Inflammatory macrophage (primary cell): Measurements from ENCODE around the gene IFT74.

ENCODE experiments used
- DNase-seq, 2 donors: peaks; one replicate each; pipeline ENCODE4 v3.0.0-alpha.2; 2020 to 2022
- total RNA-seq, 18 experiments: gene quantifications; one replicate each; lab custom pipeline; 2026; ENCODE audit warnings: mixed read lengths in 6 of 18, inconsistent platforms in 2 of 18; lab: John Stamatoyannopoulos, UW

IFT74 gene
- 6.0 to 15.6 (median 8.9) reads per million in 18 experiments for total RNA-seq

GRCh38 chr9:26955921-26956859, at the start of gene IFT74:
TSS of gene IFT74 (plus strand) at chr9:26956412. CDS start at chr9:26961968, 5,556 bp downstream.
- DNase-seq: peak; percentile 98

- no peak for DNase-seq
Measured at GRCh38 chr9:26913138-26913668, 43.0 kb upstream of the IFT74 start.

DNA sequence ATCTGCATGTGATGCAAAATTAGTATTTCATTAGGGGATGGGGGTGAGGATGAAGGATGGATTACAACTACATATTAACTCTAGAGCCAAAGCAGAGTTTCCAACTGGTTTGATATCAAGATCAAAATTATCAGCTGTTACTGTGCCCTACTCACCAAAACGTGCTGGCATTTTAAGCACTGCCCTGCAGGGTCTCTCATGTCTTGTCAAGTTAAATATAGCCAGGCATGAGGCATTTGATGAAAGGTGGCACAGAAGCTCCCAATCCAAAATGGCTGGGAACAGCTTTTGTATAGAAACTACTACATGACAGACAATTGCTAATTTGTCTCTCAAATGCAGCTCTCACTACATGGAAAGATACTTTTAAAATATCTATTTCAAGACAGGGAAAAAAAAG, 36.5 kb upstream of the IFT74 start:
- no peak for DNase-seq

DNA sequence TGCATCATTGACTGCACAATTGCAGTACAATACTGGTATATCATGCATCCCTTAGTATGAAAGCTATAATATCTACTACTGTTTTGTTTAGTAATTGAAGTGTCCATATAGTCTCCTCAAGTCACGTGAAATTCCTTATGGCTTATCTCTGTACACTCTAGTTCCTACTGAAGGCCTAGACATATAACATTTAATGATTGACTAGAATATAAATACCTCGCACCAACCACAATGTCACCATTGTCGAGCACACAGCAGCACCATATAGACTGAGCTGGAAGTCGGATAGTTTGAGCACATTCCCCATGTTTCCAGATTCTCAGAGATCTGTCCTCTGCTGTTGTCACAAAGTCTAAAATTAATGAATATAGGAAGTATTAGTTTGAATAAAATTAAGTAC, 30.6 kb upstream of the IFT74 start:
- no peak for DNase-seq

- DNase-seq: no peak
Measured at GRCh38 chr9:26928902-26929495, 27.2 kb upstream of the IFT74 start.

DNA sequence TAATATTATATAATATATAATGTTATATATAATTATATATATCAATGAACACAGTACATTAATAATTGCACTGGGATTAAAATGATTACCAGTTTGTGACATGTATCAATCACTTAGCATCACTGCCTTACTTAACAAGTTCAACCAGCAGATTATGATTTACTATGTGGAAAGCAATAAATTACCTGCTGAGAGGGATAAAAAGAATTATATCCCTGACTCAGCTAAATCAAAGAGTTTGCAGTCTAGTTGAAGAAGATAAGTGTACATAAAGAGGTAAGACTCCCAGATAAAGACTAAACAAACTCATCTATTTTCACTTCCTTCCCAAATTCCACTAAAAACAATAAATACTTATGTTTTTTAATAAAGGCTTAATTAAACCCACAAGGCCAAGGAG, 20.4 kb upstream of the IFT74 start:
- DNase-seq: no peak

GRCh38 chr9:26937816-26938371, 18.3 kb upstream of the IFT74 start:
- DNase-seq: no peak

- no peak for DNase-seq
Measured at GRCh38 chr9:26939955-26940711, 16.1 kb upstream of the IFT74 start.

DNA sequence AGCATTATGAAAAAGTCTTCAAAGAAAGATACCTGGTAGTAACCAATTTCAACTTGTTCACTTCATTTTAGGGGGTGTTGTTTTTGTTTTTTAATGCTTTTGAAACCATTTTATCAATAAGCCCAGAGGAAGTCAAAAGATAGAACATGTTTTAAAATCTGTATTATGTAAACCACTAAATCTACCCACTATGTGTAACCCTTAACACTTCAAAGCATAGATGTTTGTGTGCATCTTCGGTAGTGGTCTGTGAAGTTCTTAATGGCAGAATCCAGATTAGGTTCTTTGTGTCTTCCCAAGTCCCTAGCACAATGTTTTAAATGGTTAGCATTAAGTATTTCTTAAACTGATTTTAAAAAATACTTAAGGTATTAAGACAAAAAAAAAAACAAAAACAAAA, 15.4 kb upstream of the IFT74 start:
- no peak for DNase-seq

DNA sequence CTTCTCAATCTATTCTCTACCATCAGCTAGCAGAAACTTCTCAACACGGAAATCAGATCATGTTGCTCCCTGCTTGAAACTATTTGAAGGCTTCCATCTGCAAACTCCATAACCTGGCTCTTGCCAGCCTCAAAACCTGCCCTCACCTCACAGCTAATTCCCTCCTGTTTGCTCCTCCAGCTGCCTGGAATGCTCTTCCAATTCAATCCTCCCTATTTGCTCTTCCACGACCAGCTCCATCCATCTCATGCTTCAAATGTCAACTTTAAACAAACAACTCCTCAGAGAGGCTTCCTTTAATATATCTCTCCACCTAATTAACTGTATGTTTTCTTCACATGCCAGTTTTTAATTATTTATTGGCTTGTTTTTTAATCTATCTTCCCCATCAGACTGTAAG, 10.6 kb upstream of the IFT74 start:
- no peak for DNase-seq

GRCh38 chr9:26946753-26947727, 9.2 kb upstream of the IFT74 start, which contains the start of gene PLAA:
TSS of gene PLAA (minus strand) at chr9:26947242. CDS start at chr9:26947045, 197 bp downstream.
- peak; percentile 85 to 90 for DNase-seq

GRCh38 chr9:26947736-26948135, 8.5 kb upstream of the IFT74 start:
- DNase-seq: no peak

DNA sequence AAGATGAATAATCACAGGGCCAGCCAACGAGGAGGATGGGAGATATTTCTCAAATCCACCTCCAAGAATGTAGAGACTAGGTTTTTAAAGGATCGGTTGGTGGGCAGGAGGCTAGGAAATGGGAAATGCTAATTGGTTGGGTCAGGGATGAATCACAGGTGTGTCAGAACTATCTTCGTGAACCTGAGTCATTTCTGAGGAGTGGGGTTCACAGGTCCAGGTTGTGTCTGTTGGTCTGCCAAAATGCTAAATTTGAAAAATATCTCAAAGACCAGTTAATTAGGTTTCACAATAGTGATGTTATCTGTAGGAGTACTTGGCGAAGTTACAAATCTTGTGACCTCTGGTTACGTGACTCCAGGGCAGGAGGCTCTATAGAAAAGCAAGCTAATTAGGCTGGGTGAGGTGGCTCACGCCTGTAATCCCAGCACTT, 6.6 kb upstream of the IFT74 start:
- DNase-seq: peak in 1 of 2 donors; percentile 13

GRCh38 chr9:26950521-26950920, 5.7 kb upstream of the IFT74 start:
- DNase-seq: no peak

DNA sequence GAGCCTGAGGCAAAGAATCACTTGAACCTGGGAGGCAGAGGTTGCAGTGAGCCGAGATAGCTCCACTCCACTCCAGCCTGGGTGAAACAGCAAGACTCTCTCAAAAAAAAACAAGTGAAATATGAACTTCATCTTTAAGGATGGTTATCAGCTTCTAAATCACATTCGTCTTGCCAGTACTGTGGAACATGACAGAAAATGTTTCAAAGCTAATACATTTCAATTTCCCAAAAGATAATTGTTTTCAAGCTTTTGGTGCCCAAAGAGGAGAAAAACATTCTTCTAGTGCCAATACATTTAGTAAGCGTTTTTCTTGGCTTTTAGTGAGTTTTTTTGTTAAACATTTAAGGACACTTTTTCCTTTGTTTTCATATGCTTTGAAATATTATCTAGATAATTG, 4.4 kb upstream of the IFT74 start:
- no peak for DNase-seq

GRCh38 chr9:26954050-26954508, 2.1 kb upstream of the IFT74 start:
- peak; percentile 75 to 85 for DNase-seq

DNA sequence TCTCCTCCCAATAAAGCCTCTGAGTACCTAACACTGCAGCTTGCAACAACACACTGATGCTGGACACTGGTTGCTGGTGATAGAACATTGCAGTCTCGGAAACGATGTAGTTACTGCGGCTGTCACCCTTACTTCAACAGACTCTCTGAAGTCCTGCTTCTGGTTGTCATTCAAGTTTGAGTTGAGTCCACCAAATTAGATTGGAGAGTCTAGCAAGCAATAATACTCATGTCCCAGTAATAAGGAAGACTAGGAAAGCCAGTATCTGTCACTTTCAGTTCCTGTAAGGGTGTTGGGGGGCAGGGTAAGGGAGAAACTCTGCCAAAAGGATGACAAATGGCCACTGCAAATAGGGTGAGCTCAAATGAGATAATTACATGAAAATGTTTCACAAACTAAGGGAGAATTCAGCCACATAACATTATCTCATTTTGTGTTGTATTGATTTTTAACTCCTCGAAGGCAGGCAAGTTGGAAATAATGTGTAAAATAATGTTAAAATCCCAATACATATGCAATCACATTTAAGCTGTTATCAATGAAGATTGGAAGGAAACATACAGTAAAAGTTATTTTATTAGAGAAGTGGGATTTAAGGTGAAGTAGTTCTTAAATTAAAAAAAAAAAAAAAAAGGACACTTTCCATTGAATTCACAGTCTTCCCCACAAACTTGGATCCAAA, 849 bp upstream of the IFT74 start:
- DNase-seq: peak; percentile 74 to 79

DNA sequence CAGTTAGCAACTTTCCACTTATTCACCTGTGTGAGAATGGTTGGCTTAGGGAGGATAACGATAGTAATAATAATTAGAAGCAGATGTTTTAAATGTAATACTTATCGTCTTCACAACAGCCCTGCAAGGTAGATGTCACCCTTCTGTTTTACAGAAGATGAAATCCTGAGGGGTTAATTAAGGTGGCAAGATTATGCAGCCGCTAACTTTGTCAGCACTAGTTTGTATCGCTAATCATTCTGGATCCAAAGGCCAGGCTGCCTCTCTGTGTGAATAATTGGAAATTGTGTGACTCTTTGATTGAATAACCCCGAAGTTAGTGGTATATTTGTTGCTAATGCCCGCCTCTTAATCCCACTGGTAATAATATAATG, 635 bp downstream of the IFT74 start:
- no peak for DNase-seq

DNA sequence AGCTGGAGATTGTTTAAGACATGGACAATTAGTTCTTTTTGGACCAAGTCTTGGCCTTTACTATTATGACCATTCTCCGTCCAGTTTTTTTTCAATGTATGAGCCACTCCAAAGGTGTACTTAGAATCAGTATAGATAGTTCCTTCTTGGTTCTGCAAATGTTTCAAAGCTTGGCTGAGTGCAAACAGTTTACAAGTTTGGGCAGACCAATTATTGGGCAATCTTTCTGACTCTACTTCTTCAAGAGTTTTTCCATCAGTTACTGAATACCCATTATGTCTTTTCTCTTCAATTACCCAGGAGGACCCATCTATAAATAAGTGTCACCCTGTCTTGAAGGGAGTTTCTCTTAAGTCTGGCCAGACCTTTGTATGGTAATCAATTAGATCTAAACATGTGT, 15.5 kb downstream of the IFT74 start:
- no peak for DNase-seq

DNA sequence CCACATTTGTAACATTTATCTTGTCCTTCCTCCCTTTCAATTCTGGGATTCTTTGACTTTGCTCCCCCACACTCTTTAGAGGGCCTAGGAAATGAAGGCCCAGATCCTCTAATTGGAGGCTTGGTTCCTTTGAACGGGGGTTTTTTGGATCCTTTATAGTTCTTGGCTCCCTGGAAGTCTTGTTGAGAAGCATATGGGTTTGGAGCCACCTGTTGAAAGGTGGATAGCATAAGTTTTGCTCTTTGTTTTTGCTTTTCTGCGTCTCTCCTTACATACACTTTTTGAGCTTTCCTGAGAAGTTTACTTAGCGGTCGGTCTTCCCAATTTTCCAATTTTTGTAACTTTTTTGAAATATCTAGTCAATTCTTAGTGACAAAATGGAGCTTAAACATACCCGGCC, 17.8 kb downstream of the IFT74 start:
- DNase-seq: no peak

DNA sequence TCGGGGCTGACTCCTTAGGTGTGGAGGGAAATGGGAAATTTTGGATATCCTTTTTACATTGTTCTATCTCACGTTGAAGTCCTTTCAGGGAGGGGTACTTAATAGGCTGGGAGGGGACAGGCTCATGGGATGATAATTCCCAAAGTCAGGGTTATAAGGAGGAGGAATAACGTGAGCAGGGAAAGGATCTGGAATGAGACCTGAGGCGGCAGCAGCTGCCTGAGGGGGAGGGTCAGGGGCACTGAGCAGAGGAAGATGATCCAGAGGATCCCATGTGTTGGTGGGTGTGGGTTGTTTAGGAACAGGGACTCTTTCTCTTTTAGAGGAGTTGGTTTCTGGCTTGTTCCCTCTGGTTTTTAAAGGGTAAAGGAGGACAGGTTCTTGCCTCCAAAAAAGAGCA, 18.7 kb downstream of the IFT74 start:
- no peak for DNase-seq
